Stimulated activated CD4-positive, alpha-beta T cell treated with anti-CD3 and anti-CD28 coated beads, TNF-alpha, amount 100 ng/mL, for 48 hours (primary cell): Measurements from ENCODE around the gene ZFP3.
"Not testable (repeated sequence)": the region's sequence is repeated elsewhere in the genome, so short reads cannot be mapped to it uniquely, and the experiment has no call there.

Source experiments
- DNase-seq, 3 donors: peaks; one replicate each; pipeline ENCODE4 v3.0.0-alpha.2; 2020; ENCODE audit warnings: low read depth in 3 of 3

Gene ZFP3

DNA sequence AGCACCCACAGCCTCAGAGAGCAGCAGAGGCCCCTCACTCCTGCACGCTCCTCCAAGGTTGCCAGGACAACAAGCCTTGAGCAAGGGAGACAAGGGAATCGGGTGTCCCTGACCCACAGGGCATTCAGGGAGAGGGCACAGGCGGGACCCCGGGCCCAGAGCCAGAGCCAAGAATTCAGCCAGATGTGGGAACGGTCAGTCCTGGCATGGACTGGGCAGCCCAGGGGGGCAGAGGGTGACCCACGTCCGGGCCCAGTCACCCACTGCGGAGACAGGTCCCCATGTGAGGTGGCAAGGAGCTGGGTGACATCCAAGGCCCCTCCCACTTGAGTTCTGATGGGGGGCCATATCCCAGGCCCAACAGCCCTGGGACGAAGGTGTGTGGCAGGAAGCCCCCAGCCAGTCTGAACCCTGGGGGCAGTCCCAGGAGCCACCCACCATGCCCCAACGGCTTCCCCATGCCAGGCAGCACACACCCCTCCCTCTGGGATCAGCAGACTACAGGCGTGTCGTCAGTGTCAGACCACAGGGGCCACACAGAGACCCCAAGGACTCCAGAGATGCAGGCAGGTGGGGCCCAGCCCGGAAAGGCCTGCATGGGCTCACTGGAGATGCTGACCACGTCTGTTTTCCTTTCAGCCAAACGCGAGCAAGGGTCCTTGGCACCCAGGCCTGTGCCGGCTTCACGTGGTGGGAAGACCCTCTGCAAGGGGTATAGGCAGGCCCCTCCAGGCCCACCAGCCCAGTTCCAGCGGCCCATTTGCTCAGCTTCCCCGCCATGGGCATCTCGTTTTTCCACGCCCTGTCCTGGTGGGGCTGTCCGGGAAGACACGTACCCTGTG lies 60.6 kb downstream of the ZFP3 start:
- DNase-seq: no peak

- DNase-seq: no peak
Measured at GRCh38 chr17:5139458-5139732, 61.1 kb downstream of the ZFP3 start.

DNA sequence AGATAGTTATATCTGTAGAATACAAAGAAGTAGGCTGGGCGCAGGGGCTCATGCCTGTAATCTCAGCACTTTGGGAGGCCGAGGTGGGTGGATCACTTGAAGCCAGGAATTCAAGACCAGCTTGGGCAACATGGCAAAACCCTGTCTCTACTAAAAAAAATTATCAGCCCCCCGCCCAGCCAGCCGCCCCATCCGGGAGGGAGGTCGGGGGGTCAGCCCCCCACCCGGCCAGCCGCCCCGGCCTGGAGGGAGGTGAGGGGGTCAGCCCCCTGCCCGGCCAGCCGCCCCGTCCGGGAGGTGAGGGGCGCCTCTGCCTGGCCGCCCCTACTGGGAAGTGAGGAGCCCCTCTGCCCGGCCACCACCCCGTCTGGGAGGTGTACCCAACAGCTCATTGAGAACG lies 64.6 kb downstream of the ZFP3 start:
- DNase-seq: not testable (repeated sequence)
